HG03280 (cell line): Measurements from ENCODE around the gene ANO2.
"Not testable (repeated sequence)": the region's sequence is repeated elsewhere in the genome, so short reads cannot be mapped to it uniquely, and the experiment has no call there.

Source experiments
- ATAC-seq: cut with Tn5 transposase; IDR thresholded peaks from one replicate; pipeline ENCODE4 v1.9.1; 2021; ENCODE audit warnings: mild to moderate bottlenecking, moderate library complexity; ENCODE audit not compliant: unreplicated experiment

Gene ANO2

DNA sequence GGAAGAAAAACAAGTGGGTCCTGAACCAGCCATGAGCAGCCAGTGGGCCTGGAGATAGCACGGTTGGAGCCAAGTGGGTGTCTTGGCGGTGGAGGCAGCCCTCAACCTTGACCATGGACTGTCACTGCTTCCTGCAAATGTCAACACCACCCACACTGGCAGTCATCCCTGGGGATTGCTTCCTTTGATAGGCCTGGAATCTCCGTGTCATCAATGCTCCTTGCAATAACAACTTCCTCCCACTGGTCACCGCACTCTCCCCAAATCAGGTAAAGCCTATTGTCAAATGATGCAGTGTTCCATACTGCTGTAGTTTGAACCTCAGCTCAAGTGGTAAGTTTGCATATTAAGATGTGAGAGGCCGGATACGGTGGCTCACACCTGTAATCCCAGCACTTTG lies 384.0 kb downstream of the ANO2 start:
- ATAC-seq, result no peak

DNA sequence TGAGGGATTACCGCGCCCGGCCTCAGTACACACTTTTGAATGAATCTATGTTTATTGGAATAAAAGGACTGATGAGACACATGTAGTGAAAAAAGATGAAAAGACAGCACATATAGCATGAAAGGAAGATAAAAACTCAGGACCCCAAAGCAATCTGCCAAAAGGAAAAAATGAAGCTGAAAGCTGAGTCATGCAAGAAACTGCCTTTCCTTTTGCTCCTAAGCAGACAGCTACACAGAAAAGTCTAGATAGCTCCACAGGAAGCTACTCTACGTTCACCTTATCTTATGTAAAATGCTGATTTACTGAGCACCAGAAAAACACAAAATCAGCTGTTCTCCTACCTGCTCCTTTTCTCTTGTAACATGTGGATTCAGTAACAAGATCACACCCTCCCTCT lies 384.8 kb downstream of the ANO2 start:
- ATAC-seq, result no peak

DNA sequence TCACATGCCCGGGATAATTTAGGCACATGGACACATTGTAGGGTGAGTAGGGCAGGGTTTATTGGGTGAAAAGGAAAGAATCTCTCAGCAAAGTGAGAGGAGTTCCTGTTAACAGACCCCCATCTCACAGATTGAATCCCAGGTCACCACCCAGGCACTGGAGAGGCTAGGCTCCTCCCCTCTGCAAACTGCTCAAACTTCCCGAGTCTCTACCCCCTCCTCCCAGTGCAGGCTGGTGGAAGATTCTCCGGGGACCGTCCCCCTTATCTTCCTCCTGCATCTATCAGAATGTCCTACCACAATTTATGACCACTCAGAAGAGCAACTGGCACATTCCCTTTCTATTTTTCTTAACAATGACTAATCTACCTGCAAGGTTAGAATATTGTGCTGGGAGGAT lies 387.2 kb downstream of the ANO2 start:
- ATAC-seq, result no peak

DNA sequence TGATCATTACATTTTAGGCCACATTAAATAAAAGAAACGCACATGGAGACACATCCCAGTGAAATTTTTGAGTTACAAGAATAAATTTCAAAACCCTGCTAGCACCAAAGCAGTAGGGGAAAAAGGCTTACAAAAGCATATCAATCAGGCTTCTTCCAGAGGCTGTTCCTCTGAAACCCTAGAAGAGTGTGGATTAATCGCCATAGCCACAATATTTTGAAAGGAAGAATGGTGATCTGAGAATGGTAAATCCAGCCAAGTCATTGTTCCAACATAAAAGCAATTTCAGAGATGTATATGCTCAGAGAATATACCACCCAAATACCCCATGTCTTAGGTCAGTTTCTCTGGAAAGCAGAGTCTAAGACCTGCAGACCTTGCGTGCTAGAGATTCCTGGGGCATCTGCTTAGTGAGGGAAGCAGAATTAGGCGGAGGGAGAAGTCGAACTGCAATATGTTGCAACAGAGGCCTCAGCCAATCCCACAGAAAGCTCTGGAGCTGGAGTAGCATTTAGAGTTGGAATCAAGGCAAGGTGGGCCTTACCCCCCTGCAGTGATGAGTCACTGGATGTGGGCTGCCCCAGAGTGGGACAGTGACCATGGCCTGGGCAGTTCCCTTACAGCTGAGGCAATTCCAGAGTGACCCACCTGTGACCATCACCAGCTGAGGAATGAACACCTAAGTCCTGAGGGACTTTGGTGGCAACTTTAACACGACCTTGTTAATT lies 387.9 kb downstream of the ANO2 start:
- no peak for ATAC-seq

DNA sequence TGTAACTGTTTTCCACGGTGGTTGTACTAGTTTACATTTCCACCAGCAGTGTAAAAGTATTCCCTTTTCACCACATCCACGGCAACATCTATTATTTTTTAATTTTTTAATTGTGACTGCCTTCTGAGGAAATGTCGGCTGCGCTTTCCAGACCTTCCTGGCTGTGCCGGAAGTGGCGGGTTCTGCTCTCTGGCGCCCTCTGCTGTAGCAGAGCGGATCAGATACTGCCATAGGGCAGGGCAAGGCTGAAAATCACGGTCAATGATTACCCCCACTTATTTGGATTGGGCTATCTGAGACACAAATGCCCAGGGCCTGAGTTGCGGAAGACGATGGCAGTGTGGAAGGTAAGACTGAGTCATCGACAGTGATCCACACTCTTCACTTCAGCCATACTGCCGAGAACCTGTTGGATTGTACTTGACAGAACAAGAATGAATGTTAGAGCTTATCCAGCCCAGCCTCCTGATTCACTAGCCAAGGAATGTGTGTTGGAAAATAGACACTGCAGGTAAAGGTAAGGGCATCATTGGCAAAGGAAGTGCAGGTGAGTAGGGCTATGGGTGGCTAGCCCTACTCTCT lies 388.9 kb downstream of the ANO2 start:
- ATAC-seq, result no peak

DNA sequence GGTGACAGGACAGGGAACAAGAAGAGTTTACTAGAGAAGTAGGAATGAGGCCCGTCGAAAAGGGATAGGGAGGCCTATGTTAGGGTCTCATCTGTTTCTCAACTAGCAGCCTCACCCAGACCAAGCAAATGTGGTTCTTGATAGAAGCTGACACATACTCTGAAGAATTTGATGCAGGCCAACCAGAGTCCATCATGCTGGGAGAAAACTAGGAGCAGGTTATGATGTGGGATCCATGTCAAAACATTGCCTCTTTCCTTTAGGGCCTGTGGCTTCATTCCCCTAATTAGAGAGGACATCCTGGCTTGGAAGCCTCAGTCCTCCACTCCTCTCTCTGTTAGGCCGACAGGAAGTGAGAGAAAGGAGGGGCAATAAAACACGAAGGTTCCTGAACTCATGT lies 390.3 kb downstream of the ANO2 start:
- ATAC-seq, result no peak

DNA sequence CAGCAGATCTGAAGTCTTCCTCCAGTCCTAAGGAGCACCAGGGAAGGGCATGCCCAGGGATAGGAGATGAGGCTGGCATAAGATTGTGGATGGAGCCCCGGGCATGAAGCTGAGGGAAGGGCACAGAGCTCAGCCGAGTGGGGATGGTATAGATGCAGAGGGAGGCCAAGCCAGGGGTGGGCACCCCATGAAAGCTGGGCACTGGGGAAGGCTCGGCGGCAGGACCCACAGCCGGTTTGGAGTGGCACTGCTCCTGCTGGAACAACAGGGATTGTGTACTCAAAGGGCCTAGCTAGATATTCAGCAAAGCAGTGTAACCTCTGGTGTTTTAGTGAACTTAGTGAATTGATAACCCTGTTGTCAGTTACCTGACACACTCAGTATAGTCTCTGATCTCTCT lies 396.0 kb downstream of the ANO2 start:
- ATAC-seq, result no peak

DNA sequence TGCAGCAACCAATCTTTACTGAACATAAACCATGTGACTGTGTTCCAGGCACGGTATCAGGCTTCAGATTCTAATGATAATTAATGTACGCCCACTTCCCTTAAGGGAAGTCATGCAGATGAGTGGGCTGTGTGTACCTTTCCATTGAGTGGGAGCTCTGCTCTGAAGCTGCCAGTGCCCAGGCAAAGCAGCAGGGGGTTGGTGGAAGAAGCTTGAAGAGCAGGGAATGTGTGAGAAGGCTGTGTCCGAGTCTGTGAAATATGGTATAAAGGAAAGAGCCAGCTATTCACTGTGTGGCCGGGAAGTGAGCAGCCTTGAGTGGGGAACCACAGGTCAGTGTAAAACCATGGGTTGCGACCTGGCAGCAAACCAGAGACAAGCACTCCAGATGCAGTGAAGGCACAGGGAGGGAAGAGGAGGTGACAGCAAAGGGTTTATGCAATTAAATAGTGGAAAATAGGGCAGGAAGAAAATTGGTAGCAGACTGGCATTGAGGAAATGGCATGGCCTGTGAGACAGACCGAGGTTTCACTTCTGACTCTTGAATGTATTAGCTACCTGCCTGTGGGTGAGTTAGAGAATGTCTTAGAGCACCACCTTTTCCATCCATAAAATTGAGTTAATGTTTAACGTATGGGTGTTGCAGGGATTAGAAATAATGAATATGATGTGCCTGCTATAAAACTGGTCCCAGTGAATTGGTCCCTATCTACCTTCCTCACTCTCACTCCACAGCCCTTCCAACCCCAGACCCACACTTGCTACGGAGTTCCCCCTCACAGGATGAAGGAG lies 396.7 kb downstream of the ANO2 start:
- ATAC-seq, result no peak

DNA sequence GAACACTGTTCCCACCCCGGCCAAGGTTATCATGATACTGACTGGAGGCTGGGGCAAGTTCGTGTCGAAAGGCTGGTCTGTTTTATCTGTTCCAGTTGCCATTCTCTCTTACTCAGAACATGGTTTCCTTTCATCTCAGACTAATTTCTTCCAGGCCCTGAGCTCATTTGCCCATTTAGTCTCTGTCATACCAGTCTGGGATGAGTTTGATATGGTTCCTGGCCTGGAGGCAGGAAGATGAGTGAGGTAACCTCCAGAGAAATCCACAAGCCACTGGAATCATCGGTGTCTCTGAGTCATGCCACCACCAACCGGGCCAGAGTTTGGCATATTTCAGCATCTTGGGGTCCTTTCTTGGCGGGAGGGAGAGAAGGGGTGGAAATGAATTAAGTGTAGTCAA lies 398.4 kb downstream of the ANO2 start:
- ATAC-seq, result no peak

DNA sequence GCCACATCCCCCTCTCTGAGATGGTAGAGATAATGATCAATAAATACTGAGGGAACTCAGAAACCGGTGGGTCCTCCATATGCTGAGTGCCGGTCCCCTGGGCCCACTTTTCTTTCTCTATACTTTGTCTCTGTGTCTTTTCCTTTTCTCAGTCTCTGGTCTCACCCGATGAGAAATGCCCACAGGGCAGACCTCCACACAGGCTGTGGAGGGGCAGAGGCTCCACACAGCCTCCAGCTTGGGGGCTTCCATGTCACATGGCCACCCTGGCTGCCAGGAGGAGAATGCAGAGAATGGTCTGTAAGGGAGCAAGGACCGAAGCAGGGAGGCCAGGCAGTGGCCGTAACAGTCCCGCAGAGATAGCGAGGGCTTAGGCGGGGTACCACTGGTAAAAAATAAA lies 407.3 kb downstream of the ANO2 start:
- ATAC-seq, result no peak

DNA sequence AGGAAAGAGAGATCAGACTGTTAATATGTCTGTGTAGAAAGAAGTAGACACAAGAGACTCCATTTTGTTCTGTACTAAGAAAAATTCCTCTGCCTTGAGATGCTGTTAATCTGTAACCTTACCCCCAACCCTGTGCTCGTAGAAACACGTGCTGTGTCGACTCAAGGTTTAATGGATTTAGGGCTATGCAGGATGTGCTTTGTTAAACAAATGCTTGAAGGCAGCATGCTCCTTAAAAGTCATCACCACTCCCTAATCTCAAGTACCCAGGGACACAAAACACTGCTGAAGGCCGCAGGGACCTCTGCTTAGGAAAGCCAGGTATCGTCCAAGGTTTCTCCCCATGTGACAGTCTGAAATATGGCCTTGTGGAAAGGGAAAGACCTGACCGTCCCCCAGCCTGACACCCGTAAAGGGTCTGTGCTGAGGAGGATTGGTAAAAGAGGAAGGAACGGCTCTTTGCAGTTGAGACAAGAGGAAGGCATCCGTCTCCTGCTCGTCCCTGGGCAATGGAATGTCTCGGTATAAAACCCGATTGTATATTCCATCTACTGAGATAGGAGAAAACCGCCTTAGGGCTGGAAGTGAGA lies 407.9 kb downstream of the ANO2 start:
- not testable (repeated sequence) for ATAC-seq

DNA sequence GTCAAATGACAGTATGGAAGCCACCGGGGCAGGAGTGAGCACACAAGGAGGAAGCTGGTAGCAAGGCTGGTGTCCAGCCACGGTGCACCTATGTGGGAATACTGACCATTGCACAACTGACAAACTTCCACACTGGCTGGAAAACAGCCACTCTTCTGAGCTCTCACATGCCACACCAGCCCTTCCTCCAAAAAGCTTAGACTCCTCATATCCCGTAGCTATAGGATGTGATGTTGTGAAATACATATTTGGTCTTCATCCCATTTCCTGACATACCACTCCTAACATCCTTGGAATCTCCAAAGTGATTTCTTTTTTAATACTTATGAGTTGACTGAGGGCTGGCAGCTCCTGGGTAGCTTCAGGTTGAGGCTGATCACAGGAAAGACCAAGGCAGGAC lies 409.5 kb downstream of the ANO2 start:
- no peak for ATAC-seq

DNA sequence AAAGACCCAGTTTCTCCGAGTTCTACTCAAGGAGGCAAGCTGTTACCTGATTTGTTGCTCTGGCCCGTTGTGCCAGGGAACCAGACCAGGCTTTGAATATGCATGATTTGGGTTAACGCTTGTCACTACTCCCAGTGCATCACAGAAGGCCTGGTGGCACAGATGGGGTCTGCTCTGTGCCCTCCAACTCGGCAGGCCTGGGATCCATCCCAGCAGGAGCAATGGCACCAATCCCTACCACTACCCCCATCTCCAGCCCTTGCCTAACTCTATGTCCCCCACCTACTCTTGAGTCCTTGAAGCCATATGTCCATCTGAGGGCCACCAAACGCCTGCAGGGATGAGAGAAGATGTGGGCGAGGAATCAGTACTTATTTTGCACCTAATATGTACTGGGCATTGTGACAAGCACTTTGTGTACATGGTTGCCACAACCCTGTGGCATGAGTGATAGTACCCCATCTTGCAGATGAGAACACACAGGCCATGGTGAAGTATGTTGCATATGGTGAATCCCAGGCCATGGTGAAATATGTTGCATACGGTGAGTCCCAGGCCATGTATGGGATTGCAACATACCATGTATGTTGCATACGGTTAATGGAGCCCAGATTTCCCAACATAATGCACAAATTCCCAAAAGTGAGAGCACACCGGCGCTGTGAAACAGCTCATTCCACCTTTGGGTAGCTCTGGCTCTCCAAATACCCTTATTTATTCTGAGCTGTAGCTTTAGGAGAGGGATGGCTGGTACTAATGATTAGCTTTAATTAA lies 410.4 kb downstream of the ANO2 start:
- ATAC-seq, result no peak

DNA sequence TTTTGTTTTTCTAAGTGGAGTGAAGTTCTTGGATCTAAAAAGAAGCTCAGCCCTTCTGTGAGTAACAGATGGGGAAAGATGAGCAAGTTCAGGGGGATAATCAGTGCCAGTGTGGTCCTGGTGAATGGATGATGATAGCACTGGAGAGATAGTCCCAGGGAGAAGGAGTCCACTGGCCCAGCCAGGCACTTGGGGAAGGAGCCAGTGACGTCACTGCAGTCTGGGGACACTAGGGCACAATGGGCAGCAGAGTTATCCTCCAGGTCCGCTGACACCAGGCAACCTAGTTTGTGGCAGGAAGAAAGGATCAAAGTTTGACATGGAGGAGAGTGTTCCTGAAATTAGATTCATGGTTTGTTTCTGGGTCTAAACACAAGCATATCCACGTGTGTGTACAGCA lies 411.7 kb downstream of the ANO2 start:
- ATAC-seq, result no peak

DNA sequence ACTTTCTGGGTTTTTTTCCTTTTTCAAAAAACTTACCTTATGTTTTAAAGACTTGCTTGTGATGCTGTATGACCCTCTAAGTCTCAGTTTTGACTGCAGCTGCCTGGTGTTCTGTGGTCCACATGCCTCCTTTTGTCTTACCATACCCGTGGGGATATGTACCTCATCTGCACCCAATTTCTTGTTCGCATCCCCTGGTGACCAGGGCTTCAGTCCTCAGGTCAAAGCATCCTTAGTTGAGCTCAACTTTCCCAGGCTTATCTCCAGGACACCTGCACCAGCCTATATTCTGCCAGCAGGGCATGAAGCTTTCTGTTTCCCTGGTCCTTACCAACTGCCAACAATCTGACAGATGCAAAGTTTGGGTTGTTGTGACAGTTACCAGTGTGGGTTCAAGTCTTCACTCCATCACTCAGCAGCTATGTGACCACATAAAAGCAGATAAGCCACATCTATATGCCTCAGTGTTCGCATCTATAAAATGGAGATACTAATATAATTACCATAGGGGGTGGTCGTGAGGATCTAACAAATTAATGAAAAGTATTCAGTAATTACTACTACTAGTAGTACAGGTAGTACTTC lies 419.2 kb downstream of the ANO2 start:
- ATAC-seq, result no peak

DNA sequence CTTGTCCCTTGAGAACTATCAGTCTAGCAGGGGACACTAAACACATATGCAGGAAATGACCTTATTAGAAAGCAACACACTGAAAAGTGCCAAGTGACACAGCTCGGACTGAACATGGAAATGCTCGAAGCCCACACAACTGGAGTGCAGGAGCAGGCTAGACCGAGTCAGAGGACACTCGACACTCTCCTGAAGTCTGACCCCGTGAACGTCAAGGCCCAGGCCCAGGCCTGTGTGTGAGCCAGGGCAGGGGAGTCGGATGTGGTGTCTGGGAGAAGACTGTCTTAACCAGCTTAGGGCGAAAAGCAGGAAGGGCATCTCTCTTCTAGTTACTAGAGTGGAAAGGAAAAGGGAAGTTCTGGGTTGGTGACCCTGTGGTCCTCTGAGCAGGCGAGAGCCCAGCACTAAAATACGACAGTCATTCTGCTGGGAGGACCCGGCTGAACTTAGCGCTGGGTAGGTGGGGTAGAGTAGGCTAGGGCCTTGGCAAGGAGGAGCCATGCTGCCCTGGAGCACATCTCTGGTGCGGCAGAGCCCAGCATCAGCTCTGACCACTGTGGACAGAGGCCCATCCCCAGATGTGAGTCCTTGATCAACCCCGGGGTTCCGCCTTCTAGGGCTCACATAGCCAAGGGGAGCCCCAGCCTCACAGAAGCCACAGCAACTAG lies 420.2 kb downstream of the ANO2 start:
- no peak for ATAC-seq

DNA sequence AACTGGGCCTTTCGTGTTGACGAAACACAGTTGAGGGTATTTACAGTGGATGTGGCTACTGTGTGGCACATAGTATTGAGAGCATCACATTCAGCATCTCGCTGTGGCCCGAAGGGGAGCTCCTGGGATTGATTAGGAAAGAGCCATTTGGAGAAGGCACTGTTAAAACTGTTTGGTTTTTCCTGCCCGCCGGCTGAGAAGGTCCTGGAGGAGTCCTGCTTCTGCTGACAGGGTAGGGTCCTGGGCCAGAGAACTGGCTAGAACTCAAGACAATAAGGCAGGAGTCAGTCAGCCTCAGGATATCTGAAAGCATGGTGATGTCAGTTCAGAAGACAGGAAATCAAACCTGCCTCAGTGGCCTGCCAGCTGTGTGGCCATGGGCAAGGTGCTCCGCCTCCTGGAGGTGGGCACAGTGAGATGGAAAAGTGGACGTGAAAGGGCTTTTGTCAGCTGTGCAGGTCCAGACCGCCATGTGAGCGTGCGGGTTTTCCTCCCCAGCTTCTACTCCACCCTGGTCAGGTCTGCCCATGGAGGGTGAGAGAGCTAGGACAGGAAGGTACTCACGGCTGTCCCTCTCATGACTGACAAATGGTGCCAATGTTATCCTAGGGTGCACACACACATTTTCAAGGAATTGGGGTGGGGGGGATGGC lies 420.8 kb downstream of the ANO2 start:
- ATAC-seq, result no peak

DNA sequence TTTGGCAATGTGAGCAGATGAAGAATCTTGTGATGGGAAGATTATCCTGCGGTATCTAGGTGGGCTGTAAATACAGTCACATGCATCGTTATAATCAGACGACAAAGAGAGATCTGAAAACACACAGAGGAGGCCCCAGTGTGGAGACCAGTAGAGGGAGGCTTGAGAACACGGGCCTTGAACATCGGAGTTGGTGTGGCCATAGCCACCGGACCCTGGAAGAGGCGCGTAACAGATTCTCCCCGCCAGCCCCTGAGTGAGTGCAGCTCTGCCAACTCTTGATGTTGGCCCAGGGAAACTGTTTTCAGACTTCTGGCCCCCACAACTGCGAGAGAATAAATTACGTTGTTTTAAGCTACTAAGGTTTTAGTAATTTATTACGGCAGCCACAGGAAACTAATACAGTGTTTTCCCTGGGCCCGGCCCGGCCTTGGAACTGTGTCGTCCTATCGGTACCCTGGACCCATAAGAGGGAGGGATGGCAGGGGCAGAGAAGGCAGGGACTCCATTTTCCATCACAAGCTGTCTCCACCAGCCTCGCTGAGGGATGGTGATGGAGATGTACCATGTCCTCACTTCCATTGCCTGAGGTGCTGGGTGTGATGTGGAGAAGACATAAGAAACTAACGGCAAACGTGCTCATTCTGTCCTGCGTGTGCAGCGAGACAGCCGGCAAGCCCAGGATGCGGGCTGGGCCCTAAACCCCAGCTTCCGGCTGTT lies 421.5 kb downstream of the ANO2 start:
- ATAC-seq, result no peak
